H54 (cell line): ENCODE data around the gene ARMH3.

ENCODE experiments used
- DNase-seq: peaks from one replicate; pipeline ENCODE4 v3.0.0; 2011; ENCODE audit warnings: low spot score, mixed read lengths; ENCODE audit not compliant: insufficient read length
- FAIRE-seq: peaks from 3 replicates; lab custom pipeline; 2011; peaks lifted over from hg19 to GRCh38; lab: Jason Lieb, UNC
- POLR2A ChIP-seq: IDR thresholded peaks from 2 replicates; pipeline ENCODE4 v1.6.1; 2011; ENCODE audit warnings: low read depth, mild to moderate bottlenecking, low read length

The ARMH3 gene

DNA sequence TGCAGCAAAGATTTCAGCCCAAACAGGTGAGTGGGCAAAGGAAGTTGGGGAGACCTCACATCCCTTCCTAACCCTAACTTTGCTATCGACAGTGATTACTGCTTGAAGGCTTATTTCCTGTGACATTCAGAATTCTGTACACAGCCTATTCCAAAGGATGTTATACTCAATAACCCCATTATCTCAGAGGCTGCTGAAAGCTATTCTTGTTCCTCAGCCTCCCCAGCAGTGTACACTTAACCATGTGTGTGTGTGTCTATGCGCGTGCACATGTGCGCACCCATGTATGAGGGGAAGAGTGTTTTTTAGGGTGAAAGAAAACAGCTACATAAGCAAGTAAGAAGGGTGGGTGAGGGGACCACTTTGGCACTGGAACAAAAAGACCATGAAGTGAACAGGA, 122.0 kb downstream of the ARMH3 start:
- no peak for TF ChIP-seq POLR2A
- DNase-seq (no peak), FAIRE-seq (no peak)

DNA sequence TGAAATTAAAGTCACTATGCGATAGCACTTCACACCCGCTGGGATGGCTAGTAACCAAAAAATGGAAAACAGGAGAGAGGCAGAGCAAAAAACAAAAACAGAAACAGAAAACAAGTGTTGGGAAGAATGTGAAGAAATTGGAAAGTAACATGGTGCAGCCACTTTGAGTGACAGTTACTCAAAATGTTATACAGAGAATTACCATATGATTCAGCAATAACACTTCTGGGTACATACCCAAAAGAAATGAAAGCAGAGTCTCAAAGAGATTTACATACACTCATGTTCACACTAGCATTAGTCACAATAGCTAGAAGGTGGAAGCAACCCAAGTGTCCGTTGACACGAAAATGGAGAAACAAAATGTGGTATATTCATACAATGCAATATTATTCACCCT, 123.8 kb downstream of the ARMH3 start:
- TF ChIP-seq POLR2A: no peak
- FAIRE-seq: no peak

DNA sequence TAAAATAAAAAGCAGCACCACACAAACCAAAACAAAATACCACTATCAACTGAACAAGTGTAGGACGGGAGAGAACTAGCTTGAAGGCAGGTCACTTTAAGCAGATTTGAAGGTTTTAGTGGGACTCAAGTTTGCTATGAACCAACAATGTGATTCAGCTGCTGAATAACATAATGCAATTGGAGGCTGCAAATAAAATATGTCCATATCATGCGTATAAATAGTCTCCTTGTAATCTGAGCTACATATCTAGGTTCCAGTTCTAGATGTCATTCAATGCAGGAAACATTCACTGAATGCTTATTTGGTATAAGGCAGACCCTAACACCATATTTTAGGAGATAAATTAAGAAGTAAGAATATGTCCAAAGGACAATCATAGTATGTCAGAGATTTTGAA, 130.9 kb downstream of the ARMH3 start:
- FAIRE-seq (no peak), DNase-seq (no peak)
- TF ChIP-seq POLR2A: no peak

More for the DNA sequence above, 123.8 kb downstream of the ARMH3 start:
- DNase-seq: no peak

DNA sequence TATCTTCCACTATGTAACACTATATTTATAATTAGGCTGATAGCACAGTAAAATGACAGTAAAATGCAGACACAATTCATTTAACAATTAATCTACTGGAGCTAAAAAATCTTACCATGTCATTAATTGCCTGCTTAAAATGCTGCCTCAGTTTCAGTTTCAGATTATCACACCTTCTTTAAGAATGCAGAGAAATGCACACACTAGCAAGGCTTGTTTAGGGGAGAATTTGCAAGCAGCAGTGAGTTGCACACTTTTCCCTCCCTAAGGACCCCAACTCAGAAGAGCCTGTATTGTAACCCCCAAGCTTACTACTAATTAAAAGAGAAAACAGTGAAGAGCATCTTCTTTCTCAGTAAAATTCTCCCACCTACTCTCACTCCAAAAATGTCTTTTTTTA, 132.7 kb downstream of the ARMH3 start:
- FAIRE-seq (no peak), DNase-seq (no peak)
- no peak for TF ChIP-seq POLR2A

DNA sequence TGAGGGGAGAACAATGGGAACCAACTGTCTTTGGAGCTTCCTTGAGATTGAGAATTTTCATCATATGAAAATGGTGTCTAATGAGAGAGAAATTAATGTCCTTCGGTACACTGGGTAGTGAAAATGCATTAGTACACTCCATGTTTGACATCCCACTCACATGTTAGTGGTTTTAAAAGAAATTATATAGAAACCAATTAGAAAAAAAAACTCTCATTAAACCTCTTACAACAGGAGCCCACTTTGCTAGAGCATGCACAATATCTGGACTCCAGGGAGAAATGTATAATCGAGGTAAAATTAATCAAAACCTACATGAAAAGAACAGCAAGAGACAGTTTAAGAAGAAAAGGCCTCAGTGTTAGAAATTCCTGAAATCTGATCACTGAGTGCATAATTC, 133.1 kb downstream of the ARMH3 start:
- no peak for TF ChIP-seq POLR2A
- FAIRE-seq (no peak), DNase-seq (no peak)

DNA sequence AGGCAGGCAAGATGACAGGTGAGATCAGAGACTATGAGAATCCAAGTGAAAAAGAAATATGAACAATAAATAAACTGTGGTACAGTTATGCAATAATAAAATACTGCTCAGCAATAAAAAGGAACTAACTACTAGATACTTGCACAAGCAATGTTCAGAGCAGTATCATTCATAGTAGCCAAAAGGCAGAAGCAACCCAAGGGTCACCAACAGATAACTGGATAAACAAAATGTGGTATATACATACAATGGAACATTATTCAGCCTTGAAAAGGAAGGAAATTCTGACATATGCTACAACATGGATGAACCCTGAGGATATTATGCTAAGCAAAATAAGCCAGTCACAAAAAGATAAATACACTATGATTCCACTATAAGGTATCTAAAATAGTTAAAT, 135.4 kb downstream of the ARMH3 start:
- no peak for TF ChIP-seq POLR2A
- no peak for DNase-seq
- no peak for FAIRE-seq

DNA sequence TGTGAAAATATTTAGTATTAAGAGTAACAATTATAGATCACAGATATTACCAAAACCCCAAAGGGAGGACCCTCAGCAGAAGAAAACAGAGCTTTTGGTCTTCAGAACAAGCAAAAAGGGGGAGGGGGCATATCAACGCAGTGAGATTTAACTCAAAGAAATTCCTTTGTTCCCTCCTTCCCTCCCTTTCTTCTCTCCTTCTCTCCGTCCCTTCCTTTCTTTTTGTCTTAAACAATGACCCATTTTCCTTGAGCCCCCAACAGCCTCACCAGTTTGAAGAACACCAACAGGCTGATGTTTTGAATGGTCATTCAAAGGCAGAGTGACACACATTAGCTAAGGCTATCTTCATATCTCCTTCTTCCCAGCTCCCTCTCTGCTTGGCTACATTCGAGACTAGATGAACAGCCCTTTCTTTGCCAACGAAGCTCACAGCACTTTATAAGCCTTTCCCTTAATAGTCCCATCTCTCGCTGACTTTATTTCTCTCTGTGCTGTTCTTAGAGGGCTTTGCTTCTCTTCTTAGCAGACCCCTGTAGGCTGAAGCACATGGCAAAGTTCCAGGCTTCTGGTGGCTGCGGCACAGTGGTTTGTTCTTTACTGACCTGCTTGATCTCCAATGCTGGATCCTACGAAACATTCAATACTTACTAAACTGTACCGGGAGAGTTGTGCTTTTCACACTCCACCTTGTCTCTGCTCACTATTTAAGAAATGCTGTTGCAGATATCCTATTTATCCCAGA, 136.8 kb downstream of the ARMH3 start:
- DNase-seq: no peak
- no peak for TF ChIP-seq POLR2A
- FAIRE-seq: no peak

DNA sequence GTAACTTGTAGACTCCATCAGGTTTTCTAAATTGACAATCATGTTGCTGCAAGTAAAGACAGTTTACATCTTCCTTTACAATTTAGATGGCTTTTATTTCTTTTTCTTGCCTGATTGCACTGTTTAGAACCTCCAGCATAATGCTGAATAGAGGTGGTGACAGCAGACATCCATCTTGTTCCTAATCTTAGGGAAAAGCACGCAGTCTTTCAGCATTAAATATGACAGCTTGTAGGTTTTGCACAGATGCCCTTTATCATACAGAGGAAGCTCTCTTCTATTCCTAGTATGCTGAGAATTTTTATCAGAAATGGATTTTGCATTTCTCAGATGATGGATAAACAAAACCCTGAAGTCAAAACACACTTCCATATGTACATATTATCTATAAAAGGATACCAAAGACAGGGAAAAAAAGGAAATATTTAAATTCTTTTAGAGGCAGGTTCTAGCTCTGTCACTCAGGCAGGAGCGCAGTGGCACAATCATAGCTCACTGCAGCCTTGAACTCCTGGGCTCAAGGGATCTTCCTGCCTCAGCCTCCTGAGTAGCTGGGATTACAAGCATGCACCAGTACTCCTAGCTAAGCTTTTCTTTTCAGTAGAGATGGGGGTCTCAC, 143.3 kb downstream of the ARMH3 start:
- DNase-seq (no peak), FAIRE-seq (no peak)
- TF ChIP-seq POLR2A: no peak

DNA sequence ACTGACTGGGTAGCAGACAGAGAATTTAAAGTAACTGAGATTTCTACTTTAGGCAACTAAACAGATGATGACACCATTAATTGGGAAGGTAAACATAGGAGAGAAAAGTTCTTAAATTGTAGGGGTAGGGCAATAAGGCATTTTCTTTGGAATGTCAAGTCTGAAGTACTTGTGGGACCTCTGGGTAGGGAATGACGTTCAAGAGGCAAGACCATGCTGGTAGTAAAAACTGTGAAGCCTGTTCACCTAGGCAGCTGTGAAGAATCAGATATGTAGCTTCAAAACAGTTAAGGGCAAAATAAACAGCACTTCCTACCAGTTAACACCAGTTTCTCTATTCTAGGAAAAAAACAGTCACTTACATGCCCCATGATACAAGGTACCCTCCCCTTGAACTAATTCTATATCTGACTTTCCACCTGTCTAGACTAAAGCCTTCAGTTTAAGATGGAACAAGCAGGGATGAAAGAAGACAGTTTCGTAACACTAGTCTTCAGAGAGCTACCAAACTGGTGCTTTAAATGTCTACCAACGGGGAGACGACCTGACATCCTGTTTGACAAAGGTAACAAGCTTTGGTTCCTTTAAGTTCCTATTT, 149.3 kb downstream of the ARMH3 start:
- TF ChIP-seq POLR2A: no peak
- DNase-seq: no peak
- no peak for FAIRE-seq

DNA sequence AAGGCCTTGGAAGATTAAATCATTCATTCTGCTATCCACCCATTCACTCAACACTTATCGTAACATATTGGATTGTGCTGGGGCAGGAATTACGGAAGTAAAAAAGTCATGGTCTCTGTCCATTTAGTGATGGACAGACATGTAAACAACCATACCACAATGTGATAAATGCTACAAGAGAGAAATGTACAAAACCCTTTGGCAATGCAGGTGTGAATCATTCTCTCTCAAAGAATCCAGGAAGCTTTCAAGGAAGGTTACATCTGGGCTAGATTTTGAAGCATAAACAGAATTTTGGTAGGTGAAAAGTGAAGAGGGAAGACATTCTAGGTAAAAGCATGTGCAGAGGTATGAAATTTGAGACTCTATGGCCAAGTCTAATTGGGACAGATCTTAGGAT, 150.7 kb downstream of the ARMH3 start:
- DNase-seq (no peak), FAIRE-seq (no peak)
- TF ChIP-seq POLR2A: no peak

DNA sequence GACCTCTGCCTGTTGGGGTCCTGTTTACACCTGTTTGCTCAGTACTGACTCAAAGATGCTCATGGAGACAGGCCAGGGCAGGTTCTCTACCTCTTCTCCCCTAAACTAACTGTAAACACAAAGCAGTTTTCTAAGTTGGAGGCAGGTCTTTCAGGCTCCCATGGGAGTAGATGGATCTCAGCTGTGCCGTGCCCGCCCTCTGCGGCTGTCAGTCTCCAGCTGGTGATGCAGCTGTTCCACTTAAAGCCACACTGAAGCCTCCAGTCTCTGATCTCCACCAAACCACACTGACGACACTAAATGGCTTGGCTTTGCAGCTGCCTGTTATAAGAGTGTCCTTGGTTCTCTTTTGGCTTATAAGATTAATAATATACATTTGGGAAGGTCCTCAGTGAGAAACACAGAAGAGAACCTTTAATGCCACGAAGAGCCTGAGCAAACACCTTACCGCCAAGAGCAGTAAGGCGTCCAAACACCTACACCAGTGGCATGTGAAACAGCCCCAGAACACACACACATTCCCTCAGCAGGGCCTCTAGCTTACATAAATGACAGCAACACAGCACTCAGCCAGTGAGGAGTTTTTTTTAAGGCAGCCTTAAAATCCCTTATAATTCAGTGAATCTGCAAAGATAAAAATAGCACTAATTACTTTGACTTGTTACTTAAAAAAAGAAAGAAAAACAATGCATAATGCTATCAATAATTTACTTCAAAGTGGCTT, 152.0 kb downstream of the ARMH3 start:
- no peak for DNase-seq
- FAIRE-seq: no peak
- TF ChIP-seq POLR2A: no peak

DNA sequence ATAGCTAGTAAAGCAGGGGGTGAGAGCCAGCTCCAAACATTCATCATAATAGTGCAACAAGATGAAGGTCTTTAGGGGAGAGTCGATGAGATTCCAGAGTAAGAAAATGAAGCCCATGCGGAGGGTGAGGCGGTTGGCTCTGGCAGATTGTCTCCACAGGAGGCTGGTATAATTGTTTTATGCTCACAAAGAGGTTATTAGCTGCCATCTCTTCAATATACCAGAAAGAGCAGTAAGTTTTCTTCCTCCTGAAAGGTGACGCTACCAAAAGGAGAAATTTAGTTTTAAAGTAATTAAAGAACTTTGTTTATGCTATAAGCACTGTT, 153.2 kb downstream of the ARMH3 start:
- no peak for TF ChIP-seq POLR2A
- FAIRE-seq (no peak), DNase-seq (no peak)

DNA sequence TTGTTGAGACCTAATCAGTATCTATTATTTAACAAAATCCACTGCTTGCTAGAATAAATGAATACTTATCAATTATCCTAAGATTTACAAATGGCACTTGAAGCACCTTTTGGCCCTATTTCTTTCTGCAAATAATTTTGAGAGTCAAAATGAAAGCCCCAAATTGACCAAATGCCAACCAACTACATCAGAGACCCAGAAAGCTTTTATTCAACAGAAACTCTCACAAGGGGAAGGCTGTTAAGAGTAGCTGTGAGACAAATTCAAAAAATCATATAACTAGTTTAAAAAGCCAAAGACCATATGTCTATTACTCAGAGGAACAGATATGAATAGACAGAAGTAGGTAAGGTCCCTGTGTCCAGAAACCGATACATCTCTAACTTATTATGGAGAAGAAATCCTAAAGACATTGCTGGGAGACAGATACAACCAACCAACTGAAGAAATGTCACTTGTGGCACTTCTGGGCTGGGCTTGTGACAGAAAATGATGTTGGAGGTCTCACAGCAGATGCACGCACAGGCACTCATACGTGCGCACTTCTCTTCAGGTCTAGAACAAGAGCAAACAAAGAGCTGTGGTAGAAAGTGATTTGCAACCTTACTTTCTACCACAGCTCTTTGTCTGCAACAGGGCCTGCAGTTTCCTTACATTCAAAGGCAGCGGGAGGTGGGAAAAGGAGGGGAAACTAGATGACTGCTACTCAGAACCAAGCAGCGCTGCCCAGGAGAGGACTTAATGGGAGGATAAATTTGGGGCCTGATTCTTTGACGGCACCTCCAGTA, 153.7 kb downstream of the ARMH3 start:
- TF ChIP-seq POLR2A: no peak
- FAIRE-seq: no peak

DNA sequence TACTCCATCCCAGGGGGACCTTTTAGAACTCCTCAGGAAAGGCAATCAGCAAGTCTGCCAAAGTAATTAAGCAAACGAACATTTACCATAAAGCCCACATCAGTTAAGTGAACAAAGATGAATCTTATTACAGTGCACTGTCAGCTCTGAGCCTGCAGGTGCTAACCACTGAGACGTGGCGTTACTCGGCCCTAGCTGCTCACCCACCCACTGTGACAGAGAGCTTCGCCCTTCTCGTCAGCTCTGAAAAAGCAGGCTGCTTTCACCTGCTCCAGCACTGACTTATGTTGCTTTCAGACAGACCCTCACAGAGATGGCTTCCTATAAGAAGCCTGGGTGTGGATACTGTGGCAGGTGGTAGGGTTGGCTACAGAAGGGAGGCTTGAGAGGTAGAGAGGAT, 154.6 kb downstream of the ARMH3 start:
- no peak for TF ChIP-seq POLR2A
- FAIRE-seq: no peak
- DNase-seq: no peak

More for the DNA sequence above, 153.7 kb downstream of the ARMH3 start:
- DNase-seq: no peak
